H1 (cell line): ENCODE data around the gene GSG1L. TPM values are rescaled to one million over a fixed set of nuclear protein-coding genes. Genes with fewer than 3 reads are reported as not detected.

Source experiments
- CTCF ChIA-PET: fragments of 300-600 bp; sonication (Branson Sonifier 250); formaldehyde crosslinking; loops from one replicate; lab custom pipeline; 2021; ENCODE audit not compliant: partially characterized antibody; lab: Charles Lee
- POLR2A ChIA-PET: fragments of 300-600 bp; sonication (Branson Sonifier 250); formaldehyde crosslinking; loops from one replicate; lab custom pipeline; 2021; ENCODE audit warnings: inconsistent platforms; ENCODE audit not compliant: partially characterized antibody; lab: Charles Lee
- DNase-seq, 2 experiments: peaks; one replicate each; pipeline versions ENCODE4 v3.0.0 to v3.0.0-alpha.2; 2010 to 2022; ENCODE audit warnings: low spot score in 2 of 2, low read depth in 1 of 2, mixed read lengths in 1 of 2
- FAIRE-seq: peaks from 2 replicates; lab custom pipeline; 2011; peaks lifted over from hg19 to GRCh38; lab: Jason Lieb, UNC
- H2AFZ ChIP-seq: 2 replicates; pipeline ENCODE4 v1.8.1; 2012; ENCODE audit warnings: low read length, inconsistent platforms
- H2AK5ac ChIP-seq: 2 replicates; pipeline ENCODE4 v1.6.1; 2013; ENCODE audit warnings: low read depth, low read length
- H2BK120ac ChIP-seq: replicated peaks from 2 replicates; pipeline ENCODE3; 2013; ENCODE audit warnings: low read depth, low read length, inconsistent platforms
- H2BK12ac ChIP-seq: 2 replicates; pipeline ENCODE4 v1.6.1; 2013; ENCODE audit warnings: low read depth, low read length
- H2BK15ac ChIP-seq: 2 replicates; pipeline ENCODE4 v1.6.1; 2013; ENCODE audit warnings: low read length
- H2BK20ac ChIP-seq: 2 replicates; pipeline ENCODE4 v1.6.1; 2013; ENCODE audit warnings: low read length
- H2BK5ac ChIP-seq: 2 replicates; pipeline ENCODE4 v1.6.1; 2013; ENCODE audit warnings: low read depth, low read length
- H3K14ac ChIP-seq: 2 replicates; pipeline ENCODE4 v1.6.1; 2013; ENCODE audit warnings: inconsistent platforms; ENCODE audit not compliant: insufficient read length
- H3K18ac ChIP-seq: 2 replicates; pipeline ENCODE4 v1.6.1; 2013; ENCODE audit warnings: low read length; ENCODE audit errors: extremely low read depth
- H3K23ac ChIP-seq: 2 replicates; pipeline ENCODE4 v1.6.1; 2013; ENCODE audit warnings: inconsistent platforms; ENCODE audit not compliant: insufficient read length
- H3K23me2 ChIP-seq: 2 replicates; pipeline ENCODE4 v1.6.1; 2013; ENCODE audit warnings: low read depth, low read length
- H3K27ac ChIP-seq: 2 replicates; pipeline ENCODE4 v1.6.1; 2011; ENCODE audit warnings: low read depth, low read length, inconsistent platforms
- H3K27me3 ChIP-seq, 4 experiments: replicated peaks in 1 of 4; 1 replicate in 1 of 4; 2 replicates in 3 of 4; pipeline versions ENCODE4 v1.6.1 to v1.8.1; 2011 to 2013; ENCODE audit warnings: low read length in 3 of 4, mild to moderate bottlenecking in 3 of 4, inconsistent platforms in 2 of 4, mixed read lengths in 2 of 4, moderate library complexity in 1 of 4; ENCODE audit not compliant: control insufficient read depth in 3 of 4, insufficient read depth in 3 of 4; ENCODE audit errors: extremely low read depth in 1 of 4
- H3K36me3 ChIP-seq, 4 experiments: 2 replicates each; pipeline versions ENCODE4 v1.6.1 to v1.8.1; 2011 to 2013; ENCODE audit warnings: mild to moderate bottlenecking in 4 of 4, low read length in 3 of 4, moderate library complexity in 2 of 4, control low read depth in 1 of 4, inconsistent platforms in 1 of 4; ENCODE audit not compliant: insufficient read depth in 4 of 4, control insufficient read depth in 2 of 4
- H3K4ac ChIP-seq: replicated peaks from 2 replicates; pipeline ENCODE3; 2013; ENCODE audit warnings: low read length, low read depth, mixed read lengths, inconsistent platforms; ENCODE audit not compliant: insufficient read length
- H3K4me1 ChIP-seq, 4 experiments: replicated peaks in 1 of 4; 1 replicate in 1 of 4; 2 replicates in 3 of 4; pipeline versions ENCODE4 v1.6.1 to v1.8.1; 2011 to 2013; ENCODE audit warnings: low read length in 3 of 4, inconsistent platforms in 2 of 4, mixed read lengths in 1 of 4; ENCODE audit not compliant: insufficient read depth in 4 of 4, control insufficient read depth in 3 of 4
- H3K4me2 ChIP-seq, 2 experiments: 2 replicates each; pipeline versions ENCODE4 v1.6.1 to v1.8.1; 2011 to 2013; ENCODE audit warnings: low read depth in 2 of 2, low read length in 2 of 2, control low read depth in 1 of 2, inconsistent platforms in 1 of 2, mild to moderate bottlenecking in 1 of 2; ENCODE audit not compliant: insufficient read depth in 1 of 2
- H3K4me3 ChIP-seq, 4 experiments: fragments of 200-600, 300-600 bp in 1 of 4; sonication (generic), shearing (Covaris generic), sonication (Bioruptor Twin) in 1 of 4; 2 replicates each; pipeline versions ENCODE4 v1.5.1 to v1.8.1; 2011 to 2016; ENCODE audit warnings: low read length in 4 of 4, low read depth in 3 of 4, control low read depth in 2 of 4, inconsistent platforms in 2 of 4, mild to moderate bottlenecking in 2 of 4, mixed read lengths in 1 of 4, moderate library complexity in 1 of 4; ENCODE audit not compliant: insufficient read depth in 2 of 4; ENCODE audit errors: extremely low read depth in 1 of 4
- H3K56ac ChIP-seq: replicated peaks from 2 replicates; pipeline ENCODE3; 2013; ENCODE audit warnings: low read depth, mild to moderate bottlenecking, mixed read lengths, low read length, inconsistent platforms; ENCODE audit not compliant: insufficient read length
- H3K79me1 ChIP-seq: 2 replicates; pipeline ENCODE4 v1.6.1; 2013; ENCODE audit warnings: low read depth, low read length, control low read depth
- H3K79me2 ChIP-seq, 2 experiments: 2 replicates each; pipeline versions ENCODE4 v1.6.1 to v1.8.1; 2012 to 2013; ENCODE audit warnings: low read length in 2 of 2, mild to moderate bottlenecking in 2 of 2, inconsistent platforms in 1 of 2; ENCODE audit not compliant: insufficient read depth in 2 of 2, control insufficient read depth in 1 of 2
- H3K9ac ChIP-seq, 4 experiments: replicated peaks in 1 of 4; 1 replicate in 1 of 4; 2 replicates in 3 of 4; pipeline versions ENCODE4 v1.6.1 to v1.8.1; 2011 to 2013; ENCODE audit warnings: low read depth in 3 of 4, low read length in 3 of 4, control low read depth in 2 of 4, mild to moderate bottlenecking in 2 of 4, moderate library complexity in 2 of 4, inconsistent platforms in 1 of 4; ENCODE audit errors: extremely low read depth in 1 of 4
- H3K9me3 ChIP-seq, 2 experiments: 2 replicates each; pipeline versions ENCODE4 v1.6.1 to v1.8.1; 2012 to 2013; ENCODE audit warnings: mild to moderate bottlenecking in 2 of 2, moderate library complexity in 2 of 2, control low read depth in 1 of 2, inconsistent platforms in 1 of 2, low read depth in 1 of 2, low read length in 1 of 2, mixed read lengths in 1 of 2; ENCODE audit not compliant: insufficient read depth in 2 of 2
- H4K20me1 ChIP-seq, 2 experiments: replicated peaks in 1 of 2; 2 replicates each; pipeline versions ENCODE3 to v1.8.1; 2011 to 2013; ENCODE audit warnings: inconsistent platforms in 2 of 2, low read length in 2 of 2, mild to moderate bottlenecking in 1 of 2; ENCODE audit not compliant: insufficient read depth in 2 of 2, control insufficient read depth in 1 of 2
- H4K5ac ChIP-seq: 2 replicates; pipeline ENCODE4 v1.6.1; 2013; ENCODE audit warnings: low read length, low read depth, mixed read lengths, inconsistent platforms; ENCODE audit not compliant: insufficient read length
- H4K8ac ChIP-seq: 2 replicates; pipeline ENCODE4 v1.8.0; 2013; ENCODE audit warnings: mild to moderate bottlenecking, moderate library complexity, low read length, inconsistent platforms; ENCODE audit not compliant: insufficient read depth; ENCODE audit errors: extremely low read depth
- H4K91ac ChIP-seq: replicated peaks from 2 replicates; pipeline ENCODE3; 2013; ENCODE audit warnings: low read length, mixed read lengths, inconsistent platforms; ENCODE audit not compliant: insufficient read length
- BCL11A ChIP-seq, 2 experiments: IDR thresholded peaks; one replicate each; pipeline ENCODE4 v1.6.1; 2011; ENCODE audit warnings: low read depth in 2 of 2, low read length in 2 of 2, mild to moderate bottlenecking in 2 of 2
- MAX ChIP-seq: IDR thresholded peaks from 2 replicates; pipeline ENCODE4 v1.6.1; 2012; ENCODE audit warnings: inconsistent platforms
- NANOG ChIP-seq: IDR thresholded peaks from 2 replicates; pipeline ENCODE4 v1.6.1; 2011; ENCODE audit warnings: low read length, low read depth, mild to moderate bottlenecking, inconsistent platforms; ENCODE audit not compliant: insufficient read depth, poor library complexity, severe bottlenecking
- RAD21 ChIP-seq, 2 experiments: IDR thresholded peaks in 1 of 2; conservative IDR thresholded peaks in 1 of 2; 2 replicates each; pipeline ENCODE4 v1.6.1; 2011; ENCODE audit warnings: low read depth in 2 of 2, low read length in 2 of 2, improper control_type of control experiment in 1 of 2, inconsistent platforms in 1 of 2, mild to moderate bottlenecking in 1 of 2, moderate library complexity in 1 of 2
- RFX5 ChIP-seq: IDR thresholded peaks from 2 replicates; pipeline ENCODE4 v1.6.1; 2011; ENCODE audit warnings: low read depth, low read length, improper control_type of control experiment, borderline replicate concordance
- TCF12 ChIP-seq: IDR thresholded peaks from 2 replicates; pipeline ENCODE4 v1.6.1; 2011; ENCODE audit warnings: low read depth, mild to moderate bottlenecking, low read length
- ZNF274 ChIP-seq: IDR thresholded peaks from 2 replicates; pipeline ENCODE4 v1.7.0; 2012; ENCODE audit warnings: low read length, borderline replicate concordance; ENCODE audit errors: extremely low read depth
- WGBS, 2 experiments: shearing (Covaris generic) in 1 of 2; methylation state at CpG; one replicate each; pipeline versions ENCODE4 v1.1.6 to v1.1.7; 2013 to 2015; ENCODE audit warnings: low lambda C conversion rate in 2 of 2, mixed read lengths in 2 of 2, inconsistent platforms in 1 of 2, low coverage in 1 of 2, missing lambda C conversion rate in 1 of 2; ENCODE audit not compliant: insufficient replicate concordance in 2 of 2, insufficient coverage in 1 of 2, insufficient read length in 1 of 2; ENCODE audit errors: extremely low coverage in 1 of 2, missing lambda C conversion rate in 1 of 2; 5-methylcytosine and 5-hydroxymethylcytosine counted together
- polyA plus RNA-seq, 7 experiments: library from polyadenylated mRNA; depleted of rRNA in 3 of 7; stranded (reverse) in 5 of 7; unstranded in 2 of 7; fragments of >200 nt in 5 of 7; fragments of 200-250 nt in 2 of 7; gene quantifications; 1 replicate in 5 of 7; 2 replicates in 1 of 7; 4 replicates in 1 of 7; pipeline versions ENCODE4 v1.2.1 to v1.2.3, GENCODE V29; 2011 to 2013; ENCODE audit warnings: missing spikeins in 2 of 7, mixed read lengths in 2 of 7
- total RNA-seq: library from RNA; stranded (reverse); fragmentation: NEBNext Ultra II Directional; extraction: Animal tissue kit (Norgen Biotek cat#: 25700); gene quantifications from 2 replicates; pipeline ENCODE4 v1.2.1, GENCODE V29; 2021
- TF ChIP-seq, protein P1 (sequence below), 3 experiments: IDR thresholded peaks; 1 replicate in 2 of 3; 2 replicates in 1 of 3; pipeline versions ENCODE4 v1.5.1 to v1.6.1; 2011; ENCODE audit warnings: low read length in 3 of 3, mild to moderate bottlenecking in 3 of 3, inconsistent platforms in 2 of 3, low read depth in 1 of 3, moderate library complexity in 1 of 3; ENCODE audit not compliant: insufficient read depth in 1 of 3; ENCODE audit errors: control extremely low read depth in 1 of 3
- TF ChIP-seq, protein P2 (sequence below): IDR thresholded peaks from 2 replicates; pipeline ENCODE4 v1.6.1; 2011; ENCODE audit warnings: low read length, improper control_type of control experiment

The GSG1L gene
- total and polyA plus RNA-seq, 2 of the 8 experiments (the other 6 are each of a cell fraction or from before 2014, with no cell fraction given): 0.71 to 1.1 TPM

- no peaks in the 10 kb centered on the region for H4K20me1 ChIP-seq
- H4K5ac ChIP-seq: no peak overlapping the region
- no peak overlapping the region for H4K91ac ChIP-seq
- no peak overlapping the region for H3K18ac ChIP-seq
- no peaks in the 10 kb centered on the region; a peak in 1 of 7 replicates for H3K4me1 ChIP-seq
- H2BK20ac ChIP-seq: no peak overlapping the region
- H3K36me3 ChIP-seq: no peaks in the 10 kb centered on the region
- H3K4me3 ChIP-seq: no peak overlapping the region
- DNase-seq: no peak
- TF ChIP-seq ZNF274: no peak
- TF ChIP-seq, protein P1, sequence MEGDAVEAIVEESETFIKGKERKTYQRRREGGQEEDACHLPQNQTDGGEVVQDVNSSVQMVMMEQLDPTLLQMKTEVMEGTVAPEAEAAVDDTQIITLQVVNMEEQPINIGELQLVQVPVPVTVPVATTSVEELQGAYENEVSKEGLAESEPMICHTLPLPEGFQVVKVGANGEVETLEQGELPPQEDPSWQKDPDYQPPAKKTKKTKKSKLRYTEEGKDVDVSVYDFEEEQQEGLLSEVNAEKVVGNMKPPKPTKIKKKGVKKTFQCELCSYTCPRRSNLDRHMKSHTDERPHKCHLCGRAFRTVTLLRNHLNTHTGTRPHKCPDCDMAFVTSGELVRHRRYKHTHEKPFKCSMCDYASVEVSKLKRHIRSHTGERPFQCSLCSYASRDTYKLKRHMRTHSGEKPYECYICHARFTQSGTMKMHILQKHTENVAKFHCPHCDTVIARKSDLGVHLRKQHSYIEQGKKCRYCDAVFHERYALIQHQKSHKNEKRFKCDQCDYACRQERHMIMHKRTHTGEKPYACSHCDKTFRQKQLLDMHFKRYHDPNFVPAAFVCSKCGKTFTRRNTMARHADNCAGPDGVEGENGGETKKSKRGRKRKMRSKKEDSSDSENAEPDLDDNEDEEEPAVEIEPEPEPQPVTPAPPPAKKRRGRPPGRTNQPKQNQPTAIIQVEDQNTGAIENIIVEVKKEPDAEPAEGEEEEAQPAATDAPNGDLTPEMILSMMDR (IDR thresholded peaks at IDR 0.05; ENCODE audit: control extremely low read depth in 1 of 3, insufficient read depth in 1 of 3, low read depth in 1 of 3, low read length in 3 of 3): no peak
- TF ChIP-seq, protein P2, sequence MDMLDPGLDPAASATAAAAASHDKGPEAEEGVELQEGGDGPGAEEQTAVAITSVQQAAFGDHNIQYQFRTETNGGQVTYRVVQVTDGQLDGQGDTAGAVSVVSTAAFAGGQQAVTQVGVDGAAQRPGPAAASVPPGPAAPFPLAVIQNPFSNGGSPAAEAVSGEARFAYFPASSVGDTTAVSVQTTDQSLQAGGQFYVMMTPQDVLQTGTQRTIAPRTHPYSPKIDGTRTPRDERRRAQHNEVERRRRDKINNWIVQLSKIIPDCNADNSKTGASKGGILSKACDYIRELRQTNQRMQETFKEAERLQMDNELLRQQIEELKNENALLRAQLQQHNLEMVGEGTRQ: no peak
- TF ChIP-seq NANOG: no peak
- TF ChIP-seq MAX: no peak
- no peak for TF ChIP-seq TCF12
- no peak for TF ChIP-seq RAD21 (IDR thresholded peaks at IDR 0.05 in 1 of 2, conservative IDR thresholded peaks at IDR 0.05 in 1 of 2; ENCODE audit: low read depth in 2 of 2, low read length in 2 of 2)
- TF ChIP-seq RFX5: no peak
- TF ChIP-seq BCL11A (IDR thresholded peaks at IDR 0.05; ENCODE audit: low read depth in 2 of 2, low read length in 2 of 2): no peak
- H3K79me1 ChIP-seq: no peaks in the 10 kb centered on the region
- H3K4ac ChIP-seq: no peak overlapping the region
- no peak overlapping the region for H3K9ac ChIP-seq
- H3K56ac ChIP-seq: no peak overlapping the region
- H4K8ac ChIP-seq: no peak overlapping the region
- no peak overlapping the region for H3K14ac ChIP-seq
- no peaks in the 10 kb centered on the region; a peak in 2 of 7 replicates for H3K27me3 ChIP-seq
- no peak overlapping the region for H2AK5ac ChIP-seq
- no peaks in the 10 kb centered on the region for H3K79me2 ChIP-seq
- POLR2A ChIA-PET: no interaction called here
- H2BK12ac ChIP-seq: no peak overlapping the region
- H3K27ac ChIP-seq: no peak overlapping the region
- no peak overlapping the region for H2BK5ac ChIP-seq
- no peak for FAIRE-seq
- H2BK15ac ChIP-seq: no peak overlapping the region
- WGBS, 2 experiments: 97% methylated on average over 3 of the region's 3 CpGs; no CpG with 5 or more reads in 1 of the 2 experiments
- H2BK120ac ChIP-seq: no peak overlapping the region
- H3K4me2 ChIP-seq: no peak overlapping the region
- no peak overlapping the region for H2AFZ ChIP-seq
- H3K23ac ChIP-seq: no peak overlapping the region
- no peaks in the 10 kb centered on the region for H3K9me3 ChIP-seq
- no peaks in the 10 kb centered on the region for H3K23me2 ChIP-seq
- CTCF ChIA-PET: interaction anchor here (0.6 to 1.5 kb wide), 5 partner anchors 11 to 1787 kb away, joined by 3 to 6 read pairs (median 3); no protein-coding TSS in a partner anchor
Observed at GRCh38 chr16:28014851-28015250, 48.7 kb downstream of the GSG1L start.
